Measurements from ENCODE around the gene SPEM3. TPM values are rescaled to one million over a fixed set of nuclear protein-coding genes. Genes with fewer than 3 reads are reported as not detected.

The SPEM3 gene
- not detected in 2 replicates for total RNA-seq

DNA sequence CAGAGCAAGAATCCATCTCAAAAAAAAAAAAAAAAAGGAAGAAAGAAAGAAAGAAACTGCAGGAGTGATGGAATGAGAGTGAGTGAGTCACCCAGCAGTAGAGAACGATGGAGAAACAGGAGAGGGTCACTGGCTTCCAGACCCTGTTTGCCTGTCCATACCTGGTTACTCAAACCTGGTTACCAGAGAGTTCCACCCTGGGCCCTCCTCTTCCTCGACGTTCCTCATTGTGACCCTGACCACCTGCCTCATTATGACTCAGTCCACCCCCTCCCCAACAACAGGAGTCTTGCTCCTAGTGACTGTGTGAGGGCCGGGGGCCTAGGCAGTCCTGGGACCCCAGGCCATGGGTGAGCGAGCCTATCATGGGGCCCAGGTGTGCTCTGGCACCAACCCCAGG, at the start of gene SPEM3:
TSS of gene SPEM3 (plus strand) at position 301 of the 400 bp plus-strand sequence. CDS start at position 347, 46 bp downstream.
- Mint-ChIP-seq H3K27me3 (no peaks in the 10 kb centered on the region), H3K36me3 (ENCODE audit: low read depth) (no peaks in the 10 kb centered on the region), H3K4me1 (no peaks in the 10 kb centered on the region), H3K27ac (no peak within 1 kb of the TSS), H3K4me3 (no peak within 1 kb of the TSS), H3K9me3 (no peaks in the 10 kb centered on the region)
- intact Hi-C loops (cut with micrococcal nuclease) = no loop called here
- no peak for DNase-seq

DNA sequence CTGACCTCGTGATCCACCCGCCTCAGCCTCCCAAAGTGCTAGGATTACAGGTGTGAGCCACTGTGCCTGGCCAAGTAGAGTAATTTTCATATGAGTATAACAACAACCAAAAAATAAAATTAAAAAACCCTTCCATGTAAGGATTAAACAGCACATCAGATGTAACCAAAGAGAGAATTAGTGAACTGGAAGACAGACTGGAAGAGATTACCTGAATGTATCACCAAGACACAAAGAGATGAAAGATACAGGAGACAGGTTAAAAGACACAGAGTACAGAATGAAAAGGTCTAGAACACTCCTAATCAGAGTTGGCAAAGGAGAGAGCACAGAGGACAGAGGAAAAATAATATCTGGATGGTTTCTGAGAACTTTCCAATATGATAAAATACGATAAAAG, 49.5 kb upstream of the SPEM3 start:
- peaks cover 42% of the 10 kb centered on the region for H3K27me3 Mint-ChIP-seq
- no peak for DNase-seq
- H3K27ac Mint-ChIP-seq = no peak overlapping the region
- H3K4me3 Mint-ChIP-seq = no peak overlapping the region
- intact Hi-C loops (cut with micrococcal nuclease) = no loop called here
- H3K4me1 Mint-ChIP-seq = no peaks in the 10 kb centered on the region
- no peaks in the 10 kb centered on the region for H3K36me3 Mint-ChIP-seq (ENCODE audit: low read depth)
- peaks cover 9% of the 10 kb centered on the region for H3K9me3 Mint-ChIP-seq

DNA sequence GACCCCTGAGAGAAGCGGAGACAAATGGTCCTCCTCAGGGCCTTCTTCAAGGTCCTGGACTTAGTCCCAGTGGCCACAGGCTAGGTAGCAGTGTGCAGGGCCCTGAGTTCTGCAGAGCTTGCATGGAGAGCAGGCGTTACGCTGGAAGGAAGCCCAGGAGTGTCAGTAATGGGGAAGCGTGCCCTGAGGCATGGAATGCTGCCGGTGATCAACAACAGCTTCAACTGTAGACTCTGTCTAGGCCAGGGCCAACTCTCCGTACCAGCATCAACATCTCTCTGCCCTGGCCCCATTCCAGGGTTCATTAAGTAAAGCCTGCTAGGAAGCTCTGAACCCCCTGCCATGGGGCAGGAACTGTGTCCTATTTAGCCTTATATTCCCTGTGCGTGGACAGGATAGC, 48.3 kb upstream of the SPEM3 start:
- peaks cover 9% of the 10 kb centered on the region for H3K9me3 Mint-ChIP-seq
- H3K27ac Mint-ChIP-seq = no peak overlapping the region
- no peak for DNase-seq
- H3K4me3 Mint-ChIP-seq = no peak overlapping the region
- H3K36me3 Mint-ChIP-seq (ENCODE audit: low read depth) = no peaks in the 10 kb centered on the region
- intact Hi-C loops (cut with micrococcal nuclease) = no loop called here
- peaks cover 40% of the 10 kb centered on the region for H3K27me3 Mint-ChIP-seq
- H3K4me1 Mint-ChIP-seq = peaks cover 4% of the 10 kb centered on the region

DNA sequence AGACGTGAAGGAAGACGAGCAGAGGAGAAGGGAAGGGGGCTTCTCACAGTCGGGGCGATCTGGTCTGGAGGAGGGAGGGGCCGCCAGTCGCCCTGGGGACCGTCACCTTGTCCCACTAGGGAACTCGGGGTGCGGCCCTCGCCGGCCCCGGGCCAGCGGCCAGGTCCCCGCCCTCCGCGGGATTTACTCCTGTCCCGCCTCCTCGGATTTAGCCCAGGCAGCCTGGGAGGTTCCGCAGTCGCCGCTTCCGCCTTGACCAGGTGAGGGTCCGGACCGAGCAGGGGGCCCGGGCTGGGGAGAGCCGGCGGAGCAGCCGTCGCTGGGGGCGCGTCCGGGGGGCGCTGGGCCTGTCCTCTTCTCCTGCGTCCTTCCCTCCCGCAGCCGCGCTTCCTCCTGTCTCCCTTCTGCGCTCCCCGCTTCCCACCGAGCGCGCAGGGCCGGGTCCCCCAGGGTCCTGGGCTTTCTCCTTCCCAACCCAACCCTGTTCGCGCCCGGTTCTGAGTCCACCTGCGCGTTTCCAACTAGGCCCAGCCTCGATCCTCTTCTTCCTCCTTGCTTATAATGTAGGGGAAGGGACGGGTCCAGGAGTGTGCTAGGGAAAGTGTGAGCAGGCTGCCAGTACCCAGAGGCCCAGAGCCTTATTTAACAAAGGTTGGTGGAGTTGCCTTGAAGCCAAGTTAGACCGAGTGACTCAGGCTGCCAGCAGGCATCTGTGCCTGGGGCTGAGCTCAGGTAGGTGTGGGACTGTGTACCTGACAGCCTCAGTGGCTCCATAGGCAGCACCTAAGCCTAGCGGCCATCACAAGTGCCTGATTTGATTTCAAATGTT, 47.6 kb upstream of the SPEM3 start, which contains the start of gene TNK1:
TSS of gene TNK1 (plus strand) at position 235 of the 829 bp plus-strand sequence. CDS start 1,838 bp downstream, outside the sequence.
- peaks cover 40% of the 10 kb centered on the region for H3K27me3 Mint-ChIP-seq
- no peak for DNase-seq
- H3K9me3 Mint-ChIP-seq = peaks cover 9% of the 10 kb centered on the region
- intact Hi-C loops (cut with micrococcal nuclease) = no loop called here
- H3K36me3 Mint-ChIP-seq (ENCODE audit: low read depth) = no peaks in the 10 kb centered on the region
- H3K27ac Mint-ChIP-seq = no peak within 1 kb of the TSS
- H3K4me3 Mint-ChIP-seq = no peak within 1 kb of the TSS
- H3K4me1 Mint-ChIP-seq = peaks cover 4% of the 10 kb centered on the region

DNA sequence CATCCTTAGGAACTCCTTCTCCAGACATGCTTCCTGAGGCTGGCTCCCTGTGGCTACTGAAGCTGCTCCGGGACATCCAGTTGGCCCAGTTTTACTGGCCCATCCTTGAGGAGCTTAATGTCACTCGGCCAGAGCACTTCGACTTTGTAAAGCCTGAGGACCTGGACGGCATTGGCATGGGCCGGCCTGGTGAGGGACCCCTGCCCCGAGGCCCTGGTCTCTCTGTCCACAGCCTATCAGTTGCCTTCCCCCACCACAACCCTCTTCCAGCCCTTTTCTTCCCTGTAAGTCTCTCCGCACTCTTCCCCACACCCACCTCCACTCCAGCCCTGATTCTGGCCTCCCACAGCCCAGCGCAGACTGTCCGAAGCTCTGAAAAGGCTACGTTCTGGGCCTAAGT, 45.8 kb upstream of the SPEM3 start:
- H3K4me1 Mint-ChIP-seq = peaks cover 4% of the 10 kb centered on the region
- H3K27me3 Mint-ChIP-seq = peaks cover 33% of the 10 kb centered on the region
- H3K36me3 Mint-ChIP-seq (ENCODE audit: low read depth) = no peaks in the 10 kb centered on the region
- H3K4me3 Mint-ChIP-seq = peak overlapping the region; percentile 15
- H3K27ac Mint-ChIP-seq = no peak overlapping the region
- intact Hi-C loops (cut with micrococcal nuclease) = no loop called here
- DNase-seq = no peak
- peaks cover 9% of the 10 kb centered on the region for H3K9me3 Mint-ChIP-seq

DNA sequence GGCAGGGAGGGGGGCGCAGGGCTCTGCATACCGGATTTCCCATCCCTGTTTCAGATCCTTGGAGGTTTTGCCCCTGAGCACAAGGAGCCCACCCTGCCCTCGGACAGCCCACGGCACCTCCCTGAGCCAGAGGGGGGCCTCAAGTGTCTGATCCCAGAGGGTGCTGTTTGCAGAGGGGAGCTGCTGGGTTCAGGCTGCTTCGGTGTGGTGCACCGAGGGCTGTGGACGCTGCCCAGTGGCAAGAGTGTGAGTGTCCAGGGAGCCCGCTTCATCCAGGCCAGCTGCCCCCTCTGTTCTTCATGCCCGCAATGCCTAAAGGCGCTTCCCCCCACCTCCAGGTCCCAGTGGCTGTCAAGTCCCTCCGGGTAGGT, 45.3 kb upstream of the SPEM3 start:
- Mint-ChIP-seq H3K36me3 (ENCODE audit: low read depth) (peaks cover 1% of the 10 kb centered on the region), H3K27me3 (peaks cover 33% of the 10 kb centered on the region), H3K4me3 (peak overlapping the region; percentile 77), H3K9me3 (peaks cover 9% of the 10 kb centered on the region), H3K4me1 (peaks cover 4% of the 10 kb centered on the region), H3K27ac (no peak overlapping the region)
- intact Hi-C loops (cut with micrococcal nuclease) = no loop called here
- DNase-seq = no peak

DNA sequence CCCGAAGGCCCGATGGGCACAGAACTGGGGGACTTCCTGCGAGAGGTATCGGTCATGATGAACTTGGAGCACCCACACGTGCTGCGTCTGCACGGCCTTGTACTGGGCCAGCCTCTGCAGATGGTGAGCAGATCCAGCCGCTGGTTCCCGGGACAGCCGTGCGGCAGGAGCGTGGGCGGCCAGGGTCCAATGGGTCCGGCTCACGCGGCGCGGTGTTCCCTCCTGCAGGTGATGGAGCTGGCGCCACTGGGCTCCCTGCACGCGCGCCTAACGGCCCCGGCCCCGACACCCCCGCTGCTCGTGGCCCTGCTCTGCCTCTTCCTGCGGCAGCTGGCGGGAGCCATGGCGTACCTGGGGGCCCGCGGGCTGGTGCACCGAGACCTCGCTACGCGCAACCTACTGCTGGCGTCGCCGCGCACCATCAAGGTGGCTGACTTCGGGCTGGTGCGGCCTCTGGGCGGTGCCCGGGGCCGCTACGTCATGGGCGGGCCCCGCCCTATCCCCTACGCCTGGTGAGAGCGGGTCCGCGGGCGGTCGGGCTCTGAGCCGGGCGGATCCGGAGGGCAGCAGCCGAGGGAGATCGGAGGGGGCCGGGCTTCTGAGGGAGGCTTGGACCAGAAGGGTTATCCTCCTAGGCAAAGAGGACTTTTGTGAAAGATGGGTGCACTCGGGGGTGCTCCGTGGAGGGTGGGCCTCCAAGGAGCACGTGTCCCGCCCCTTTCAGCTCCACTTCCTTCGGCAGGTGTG, 44.7 kb upstream of the SPEM3 start:
- intact Hi-C loops (cut with micrococcal nuclease) = loop anchor here (1.0 kb wide), 1 partner anchor 20 kb away; the partner anchor contains the start of gene TMEM256
- Mint-ChIP-seq H3K36me3 (ENCODE audit: low read depth) (peaks cover 3% of the 10 kb centered on the region), H3K27me3 (peaks cover 31% of the 10 kb centered on the region), H3K9me3 (peaks cover 9% of the 10 kb centered on the region), H3K27ac (peak overlapping the region; percentile 69), H3K4me3 (peak overlapping the region; percentile 77), H3K4me1 (peaks cover 4% of the 10 kb centered on the region)
- peak; percentile 94 for DNase-seq

DNA sequence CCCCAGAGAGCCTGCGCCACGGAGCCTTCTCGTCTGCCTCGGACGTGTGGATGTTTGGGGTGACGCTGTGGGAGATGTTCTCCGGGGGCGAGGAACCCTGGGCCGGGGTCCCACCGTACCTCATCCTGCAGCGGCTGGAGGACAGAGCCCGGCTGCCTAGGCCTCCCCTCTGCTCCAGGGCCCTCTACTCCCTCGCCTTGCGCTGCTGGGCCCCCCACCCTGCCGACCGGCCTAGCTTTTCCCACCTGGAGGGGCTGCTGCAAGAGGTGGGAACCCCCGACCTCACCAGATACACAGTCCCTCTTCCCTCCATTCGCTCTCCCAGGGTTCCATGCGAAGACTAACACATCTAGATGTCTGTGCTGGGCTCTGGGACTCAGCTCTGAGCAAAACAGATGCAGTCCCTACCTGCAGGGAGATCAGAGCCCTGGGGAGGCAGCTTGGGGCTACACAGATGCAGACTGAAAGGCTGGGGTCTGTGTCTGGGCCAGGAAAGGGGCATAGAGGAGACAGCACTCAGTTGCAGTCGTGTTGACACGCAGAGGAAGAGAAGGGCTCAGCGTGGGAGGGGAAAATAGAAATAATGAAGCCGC, 44.1 kb upstream of the SPEM3 start:
- Mint-ChIP-seq H3K27ac (peak overlapping the region; percentile 69), H3K4me1 (peaks cover 4% of the 10 kb centered on the region), H3K27me3 (peaks cover 24% of the 10 kb centered on the region), H3K4me3 (peak overlapping the region; percentile 77), H3K36me3 (ENCODE audit: low read depth) (peaks cover 10% of the 10 kb centered on the region), H3K9me3 (peaks cover 2% of the 10 kb centered on the region)
- intact Hi-C loops (cut with micrococcal nuclease) = loop anchor here (1.0 kb wide), 1 partner anchor 20 kb away; the partner anchor contains the start of gene TMEM256
- DNase-seq = no peak

DNA sequence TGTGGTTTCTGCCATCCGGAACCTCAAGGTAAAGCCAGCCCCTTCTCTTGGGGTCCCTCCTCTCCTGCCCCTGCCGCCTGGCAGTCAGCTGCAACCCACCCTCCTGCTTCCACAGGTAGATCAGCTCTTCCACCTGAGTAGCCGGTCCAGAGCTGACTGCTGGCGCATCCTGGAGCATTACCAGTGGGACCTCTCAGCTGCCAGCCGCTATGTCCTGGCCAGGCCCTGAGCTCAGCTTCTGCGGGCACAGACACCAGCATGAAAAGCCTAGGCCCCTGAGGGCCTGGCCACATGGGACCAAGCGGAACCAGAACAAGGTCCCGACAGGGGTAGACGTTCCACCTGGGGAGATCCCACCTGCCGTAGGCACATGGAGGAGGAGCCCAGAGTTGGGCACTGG, 39.8 kb upstream of the SPEM3 start:
- no peak overlapping the region for H3K4me3 Mint-ChIP-seq
- peaks cover 23% of the 10 kb centered on the region for H3K4me1 Mint-ChIP-seq
- peaks cover 23% of the 10 kb centered on the region for H3K36me3 Mint-ChIP-seq (ENCODE audit: low read depth)
- no peak for DNase-seq
- H3K27me3 Mint-ChIP-seq = no peaks in the 10 kb centered on the region
- H3K27ac Mint-ChIP-seq = no peak overlapping the region
- H3K9me3 Mint-ChIP-seq = no peaks in the 10 kb centered on the region
- intact Hi-C loops (cut with micrococcal nuclease) = no loop called here

DNA sequence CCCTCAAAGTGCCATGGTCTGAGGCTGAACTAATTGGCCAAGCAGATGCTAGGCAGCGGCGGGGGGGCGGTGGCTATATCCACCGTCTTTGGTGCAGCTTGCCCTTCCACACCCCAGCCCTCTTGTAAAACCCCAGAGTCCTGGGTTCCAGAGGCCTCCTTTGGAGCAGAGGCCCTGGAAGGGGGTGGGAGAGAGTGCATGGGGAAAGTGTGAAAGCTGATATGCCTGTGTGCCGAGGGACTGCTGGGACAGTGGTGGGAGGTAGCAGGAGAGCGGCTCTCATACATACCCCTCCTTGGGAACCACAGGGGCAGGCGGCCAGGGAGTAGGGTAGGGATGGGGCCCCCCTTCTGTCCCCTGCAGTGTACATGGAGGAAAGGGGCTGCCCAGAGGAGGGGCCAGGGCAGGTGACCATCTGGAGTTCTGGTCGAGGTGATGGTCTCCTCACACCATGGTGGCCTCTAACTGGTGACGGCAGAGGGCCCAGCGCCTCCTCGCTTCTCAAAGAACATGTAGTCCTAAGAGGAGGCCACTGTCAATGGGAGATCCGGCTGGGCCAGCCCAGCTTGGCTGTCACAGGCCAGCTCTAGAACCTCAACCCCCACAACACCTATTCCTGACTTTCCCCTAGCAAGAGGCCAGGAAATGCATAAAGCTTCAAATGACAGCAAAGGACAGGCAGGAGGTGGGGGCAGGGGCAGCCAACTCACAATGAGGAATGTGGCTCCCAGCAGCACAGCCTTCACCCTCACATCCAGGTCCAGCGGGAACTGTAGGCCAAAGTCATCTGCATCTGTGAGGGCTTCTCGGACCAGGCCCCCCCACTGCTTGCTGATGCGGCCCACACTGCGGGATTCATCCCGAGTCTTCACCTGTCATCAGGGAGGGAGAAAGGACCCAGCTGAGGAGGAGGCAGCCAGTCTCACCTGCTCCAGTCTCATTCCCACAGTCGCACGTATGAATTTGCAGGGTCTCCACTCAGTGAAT, 38.4 kb upstream of the SPEM3 start:
- peaks cover 25% of the 10 kb centered on the region for H3K36me3 Mint-ChIP-seq (ENCODE audit: low read depth)
- H3K9me3 Mint-ChIP-seq = no peaks in the 10 kb centered on the region
- DNase-seq = no peak
- intact Hi-C loops (cut with micrococcal nuclease) = no loop called here
- peaks cover 24% of the 10 kb centered on the region for H3K4me1 Mint-ChIP-seq
- H3K27ac Mint-ChIP-seq = no peak overlapping the region
- no peak overlapping the region for H3K4me3 Mint-ChIP-seq
- no peaks in the 10 kb centered on the region for H3K27me3 Mint-ChIP-seq

DNA sequence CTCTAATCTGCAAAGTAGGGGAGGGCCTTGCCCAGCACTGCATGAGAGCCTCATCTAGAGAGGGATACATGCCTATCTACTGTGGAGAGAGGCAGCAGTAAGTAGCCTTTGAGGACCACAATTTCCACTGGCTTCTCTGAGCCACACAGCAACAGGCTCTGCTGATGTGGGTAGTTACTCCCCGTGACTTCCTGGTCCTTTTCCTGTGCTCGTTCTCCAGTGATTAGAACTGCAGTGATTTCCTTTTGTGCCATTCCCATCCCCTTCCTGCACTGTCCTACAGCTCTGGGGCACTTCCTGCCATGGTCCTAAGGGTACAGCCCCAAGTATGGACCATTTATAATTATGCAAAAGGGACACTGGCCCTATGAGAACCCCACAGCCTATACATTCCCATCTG, 37.4 kb upstream of the SPEM3 start:
- H3K4me1 Mint-ChIP-seq = peaks cover 28% of the 10 kb centered on the region
- peaks cover 25% of the 10 kb centered on the region for H3K36me3 Mint-ChIP-seq (ENCODE audit: low read depth)
- no peak for DNase-seq
- intact Hi-C loops (cut with micrococcal nuclease) = no loop called here
- H3K4me3 Mint-ChIP-seq = no peak overlapping the region
- H3K9me3 Mint-ChIP-seq = no peaks in the 10 kb centered on the region
- no peaks in the 10 kb centered on the region for H3K27me3 Mint-ChIP-seq
- H3K27ac Mint-ChIP-seq = no peak overlapping the region

DNA sequence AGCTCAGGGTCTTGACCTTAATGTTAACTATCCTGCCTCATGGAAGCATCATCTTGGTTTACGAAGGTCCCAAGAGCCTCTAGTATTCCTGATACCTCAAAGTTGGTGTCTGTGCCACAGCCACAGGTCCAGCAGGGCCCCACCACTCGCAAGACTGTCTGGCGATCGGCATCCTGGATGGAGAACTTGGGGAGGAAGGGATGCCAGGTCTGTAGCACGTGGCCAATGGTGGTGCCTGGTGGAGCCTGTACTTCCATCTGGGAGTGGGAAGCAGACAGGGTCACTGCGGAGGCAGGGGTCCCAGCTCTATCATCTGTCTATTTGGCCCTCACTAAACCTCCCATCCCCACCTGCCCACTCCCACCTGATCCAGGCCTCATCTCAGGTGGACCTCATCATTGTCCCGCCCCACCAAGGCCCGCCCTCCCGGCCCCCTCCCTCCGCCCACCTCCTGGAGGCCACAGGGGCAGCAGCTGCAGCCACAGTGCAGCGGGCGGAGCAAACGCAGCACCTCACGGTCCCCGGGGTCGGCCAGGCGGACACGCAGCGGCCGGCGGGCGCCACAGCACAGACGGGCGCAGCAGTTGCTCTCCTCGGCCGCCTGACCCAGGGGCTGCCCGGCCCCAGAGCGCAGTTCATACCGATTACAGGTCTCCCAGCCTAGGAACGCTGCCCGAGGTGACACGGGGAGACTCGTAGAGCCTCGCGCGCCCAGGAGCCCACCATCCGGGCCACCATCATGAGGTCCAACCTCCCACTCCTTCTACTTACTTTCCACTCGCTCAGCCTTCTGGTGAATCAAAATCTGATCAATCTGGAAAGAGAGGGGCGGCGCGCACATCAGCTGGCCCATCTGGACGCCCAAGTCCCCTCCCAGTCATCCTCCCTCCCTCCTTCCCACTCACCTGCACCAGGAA, 35.7 kb upstream of the SPEM3 start:
- intact Hi-C loops (cut with micrococcal nuclease) = no loop called here
- peaks cover 25% of the 10 kb centered on the region for H3K36me3 Mint-ChIP-seq (ENCODE audit: low read depth)
- H3K4me1 Mint-ChIP-seq = peaks cover 28% of the 10 kb centered on the region
- H3K4me3 Mint-ChIP-seq = peak overlapping the region; percentile 96
- H3K27me3 Mint-ChIP-seq = no peaks in the 10 kb centered on the region
- peak overlapping the region; percentile 51 for H3K27ac Mint-ChIP-seq
- DNase-seq = no peak
- H3K9me3 Mint-ChIP-seq = no peaks in the 10 kb centered on the region
